Fibroblast of pulmonary artery (primary cell): ENCODE measurements around the gene PLLP.

Source experiments
- DNase-seq: peaks from one replicate; pipeline ENCODE4 v3.0.0-alpha.2; 2010; ENCODE audit warnings: low read depth
- H3K4me3 ChIP-seq: replicated peaks from 2 replicates; pipeline ENCODE4 v1.5.1; 2011; ENCODE audit warnings: low read depth, mild to moderate bottlenecking, control low read depth, low read length, moderate library complexity
- TF ChIP-seq, protein P1 (sequence below): IDR thresholded peaks from 2 replicates; pipeline ENCODE4 v1.5.1; 2011; ENCODE audit warnings: mild to moderate bottlenecking, control low read depth, low read length, inconsistent platforms; ENCODE audit errors: missing control alignments

The PLLP gene

GRCh38 chr16:57289391-57290257, 5.2 kb upstream of the PLLP start:
- DNase-seq, result no peak
- TF ChIP-seq, protein P1, sequence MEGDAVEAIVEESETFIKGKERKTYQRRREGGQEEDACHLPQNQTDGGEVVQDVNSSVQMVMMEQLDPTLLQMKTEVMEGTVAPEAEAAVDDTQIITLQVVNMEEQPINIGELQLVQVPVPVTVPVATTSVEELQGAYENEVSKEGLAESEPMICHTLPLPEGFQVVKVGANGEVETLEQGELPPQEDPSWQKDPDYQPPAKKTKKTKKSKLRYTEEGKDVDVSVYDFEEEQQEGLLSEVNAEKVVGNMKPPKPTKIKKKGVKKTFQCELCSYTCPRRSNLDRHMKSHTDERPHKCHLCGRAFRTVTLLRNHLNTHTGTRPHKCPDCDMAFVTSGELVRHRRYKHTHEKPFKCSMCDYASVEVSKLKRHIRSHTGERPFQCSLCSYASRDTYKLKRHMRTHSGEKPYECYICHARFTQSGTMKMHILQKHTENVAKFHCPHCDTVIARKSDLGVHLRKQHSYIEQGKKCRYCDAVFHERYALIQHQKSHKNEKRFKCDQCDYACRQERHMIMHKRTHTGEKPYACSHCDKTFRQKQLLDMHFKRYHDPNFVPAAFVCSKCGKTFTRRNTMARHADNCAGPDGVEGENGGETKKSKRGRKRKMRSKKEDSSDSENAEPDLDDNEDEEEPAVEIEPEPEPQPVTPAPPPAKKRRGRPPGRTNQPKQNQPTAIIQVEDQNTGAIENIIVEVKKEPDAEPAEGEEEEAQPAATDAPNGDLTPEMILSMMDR, result no peak
- H3K4me3 ChIP-seq, result no peak overlapping the region

GRCh38 chr16:57285379-57285778, 907 bp upstream of the PLLP start:
- TF ChIP-seq, protein P1, result no peak
- no peak overlapping the region for H3K4me3 ChIP-seq
- DNase-seq, result no peak

DNA sequence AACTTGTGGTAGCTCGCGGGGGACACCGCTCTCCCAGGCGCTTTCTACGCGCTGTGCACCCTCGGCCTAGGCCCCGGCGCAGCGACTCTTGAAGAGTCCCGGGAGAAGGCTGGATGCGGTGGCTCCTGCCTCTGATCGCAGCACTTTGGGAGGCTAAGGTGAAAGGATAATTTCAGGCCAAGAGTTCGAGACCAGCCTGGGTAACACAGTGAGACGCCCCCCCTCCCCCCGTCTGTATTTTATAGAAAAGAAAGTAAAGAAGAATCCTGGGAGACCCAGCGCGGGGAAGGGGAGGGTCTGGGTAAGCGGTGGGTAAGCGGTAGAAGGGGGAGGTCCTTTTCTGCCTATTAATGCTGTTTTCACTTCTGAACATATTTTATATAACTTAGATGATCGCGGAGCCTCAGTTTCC, 486 bp upstream of the PLLP start:
- DNase-seq, result no peak
- TF ChIP-seq, protein P1, result no peak
- H3K4me3 ChIP-seq, result peak overlapping the region; percentile 51

DNA sequence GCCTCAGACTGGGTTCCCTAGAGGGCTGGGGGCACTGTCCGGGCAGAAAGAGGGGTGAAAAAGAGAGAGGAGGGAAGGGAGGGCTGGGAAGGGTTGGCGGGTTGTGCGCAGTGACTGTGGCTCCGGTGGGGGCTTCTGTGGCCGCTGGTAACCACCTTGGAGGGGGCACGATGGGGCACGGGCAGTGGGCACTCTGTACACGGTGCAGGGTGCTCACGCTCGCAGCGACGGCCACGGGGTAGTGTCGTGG, 588 bp downstream of the PLLP start:
- TF ChIP-seq, protein P1, result no peak
- DNase-seq, result no peak
- no peak overlapping the region for H3K4me3 ChIP-seq

GRCh38 chr16:57283214-57283958, 1.1 kb downstream of the PLLP start:
- TF ChIP-seq, protein P1, result no peak
- DNase-seq, result no peak
- no peak overlapping the region for H3K4me3 ChIP-seq

- no peak overlapping the region for H3K4me3 ChIP-seq
- TF ChIP-seq, protein P1, result no peak
- DNase-seq, result no peak
These were observed 1.8 kb downstream of the PLLP start for GRCh38 chr16:57282510-57283213.
